BJ (cell line): ENCODE results near the gene VIPR1. TPM values are rescaled to one million over a fixed set of nuclear protein-coding genes. Genes with fewer than 3 reads are reported as not detected.

Experiments
- CTCF ChIA-PET: fragments of 350-600 bp; formaldehyde crosslinking; extraction: SDS; loops from one replicate; lab custom pipeline; 2021; ENCODE audit warnings: antibody characterized with exemption, inconsistent platforms; lab: Yijun Ruan, JAX
- POLR2A ChIA-PET: fragments of 300-600 bp; sonication (Branson Sonifier 250); formaldehyde crosslinking; extraction: SDS; loops from one replicate; lab custom pipeline; 2021; ENCODE audit warnings: antibody characterized with exemption; lab: Charles Lee
- DNase-seq: peaks from one replicate; pipeline ENCODE4 v3.0.0-alpha.2; 2011; ENCODE audit warnings: low read depth
- H3K27me3 ChIP-seq: 2 replicates; pipeline ENCODE4 v1.6.0; 2011; ENCODE audit warnings: low read length; ENCODE audit not compliant: control insufficient read depth, insufficient read depth
- H3K36me3 ChIP-seq: 2 replicates; pipeline ENCODE4 v1.5.1; 2011; ENCODE audit warnings: low read length; ENCODE audit not compliant: control insufficient read depth, insufficient read depth
- H3K4me3 ChIP-seq: 2 replicates; pipeline ENCODE4 v1.5.1; 2011; ENCODE audit warnings: low read depth, mild to moderate bottlenecking, control low read depth, low read length
- CTCF ChIP-seq: IDR thresholded peaks from 2 replicates; pipeline ENCODE4 v1.5.1; 2011; ENCODE audit warnings: low read depth, mild to moderate bottlenecking, control low read depth, inconsistent platforms, low read length, moderate library complexity; ENCODE audit not compliant: insufficient read depth
- polyA plus RNA-seq: library from polyadenylated mRNA; depleted of rRNA; stranded (reverse); fragments of >200 nt; gene quantifications from 2 replicates; pipeline ENCODE4 v1.2.3, GENCODE V29; 2011

Gene VIPR1
- polyA plus RNA-seq, 1 experiment: not detected

DNA sequence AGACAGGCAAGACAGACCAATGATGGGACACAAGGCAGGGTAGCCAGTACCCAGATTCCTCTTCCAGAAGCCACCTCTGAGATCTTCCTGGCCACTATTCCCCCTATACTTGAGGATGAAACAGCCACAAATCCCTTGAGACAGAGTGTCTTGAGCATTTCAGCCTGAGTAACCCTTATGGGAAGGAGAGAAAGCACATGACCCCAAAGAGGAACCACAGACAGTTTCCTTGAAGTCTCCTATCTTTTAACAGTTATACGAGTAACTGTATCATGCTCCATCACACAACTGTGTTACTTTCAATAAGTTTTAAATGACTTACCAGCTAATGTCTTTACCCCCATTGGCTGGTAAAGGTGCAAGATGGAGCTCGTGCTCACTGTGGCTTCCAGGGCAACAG, 9.3 kb downstream of the VIPR1 start:
- no peak overlapping the region for H3K4me3 ChIP-seq
- no peak for TF ChIP-seq CTCF
- ChIA-PET CTCF (interaction anchor here (3.1 kb wide), 1 partner anchor 10 kb away, joined by 13 read pairs; the partner anchor contains the start of gene VIPR1), POLR2A (no interaction called here)
- DNase-seq: no peak
- H3K27me3 ChIP-seq: peaks cover 5% of the 10 kb centered on the region
- H3K36me3 ChIP-seq: no peaks in the 10 kb centered on the region

GRCh38 chr3:42513121-42513520, 10.7 kb downstream of the VIPR1 start:
- no peak for TF ChIP-seq CTCF
- ChIA-PET CTCF (interaction anchor here (0.6 to 3.1 kb wide), 6 partner anchors 12 to 380 kb away, joined by 3 to 13 read pairs (median 4); partner anchors contain the start of gene VIPR1), POLR2A (no interaction called here)
- Histone ChIP-seq H3K27me3 (peaks cover 5% of the 10 kb centered on the region), H3K36me3 (no peaks in the 10 kb centered on the region), H3K4me3 (no peak overlapping the region)
- no peak for DNase-seq

GRCh38 chr3:42513521-42513920, 11.1 kb downstream of the VIPR1 start:
- H3K4me3 ChIP-seq: no peak overlapping the region
- no peak for DNase-seq
- no peaks in the 10 kb centered on the region for H3K36me3 ChIP-seq
- TF ChIP-seq CTCF: no peak
- ChIA-PET POLR2A (no interaction called here), CTCF (interaction anchor here (0.6 to 3.1 kb wide), 7 partner anchors 10 to 380 kb away, joined by 3 to 13 read pairs (median 3); partner anchors contain the start of gene VIPR1)
- H3K27me3 ChIP-seq: peaks cover 5% of the 10 kb centered on the region

DNA sequence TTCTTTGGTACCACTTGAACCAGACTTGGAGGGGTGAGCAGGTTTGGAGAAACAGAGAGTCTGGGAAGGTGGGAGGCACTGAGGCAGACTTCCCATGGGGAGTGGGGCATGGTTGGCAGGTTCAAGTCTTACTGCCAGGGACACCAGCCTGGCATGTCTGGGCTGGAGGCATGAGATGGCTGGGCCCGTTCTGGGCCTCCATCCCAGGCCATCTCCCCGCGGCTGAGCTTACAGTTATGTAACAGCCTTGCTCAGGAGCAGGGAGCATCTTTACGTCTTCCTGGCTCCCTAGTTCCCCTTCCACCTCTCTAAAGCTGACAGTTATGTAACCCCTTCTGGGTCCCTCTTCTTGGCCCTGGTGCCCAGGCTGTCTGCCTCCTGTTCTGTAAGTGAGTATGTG, 12.4 kb downstream of the VIPR1 start:
- Histone ChIP-seq H3K27me3 (peaks cover 5% of the 10 kb centered on the region), H3K36me3 (no peaks in the 10 kb centered on the region), H3K4me3 (no peak overlapping the region)
- CTCF ChIA-PET: interaction anchor here (1.1 to 1.6 kb wide), 4 partner anchors 8 to 267 kb away, joined by 3 to 5 read pairs (median 3); no protein-coding TSS in a partner anchor
- no peak for DNase-seq
- TF ChIP-seq CTCF: no peak
- POLR2A ChIA-PET: no interaction called here

- Histone ChIP-seq H3K36me3 (no peaks in the 10 kb centered on the region), H3K4me3 (no peak overlapping the region), H3K27me3 (peaks cover 3% of the 10 kb centered on the region; the same call in 1 of the 2 replicates)
- ChIA-PET CTCF (no interaction called here), POLR2A (no interaction called here)
- no peak for TF ChIP-seq CTCF
- DNase-seq: no peak
These were observed 13.0 kb downstream of the VIPR1 start for GRCh38 chr3:42515391-42515916.
